H1 (cell line): ENCODE results near the gene TMEM82.

Experiments
- BRCA1 ChIP-seq: IDR thresholded peaks from 2 replicates; pipeline ENCODE4 v1.6.1; 2012; ENCODE audit warnings: low read depth, low read length, improper control_type of control experiment
- CEBPB ChIP-seq: IDR thresholded peaks from 2 replicates; pipeline ENCODE4 v1.6.1; 2012; ENCODE audit warnings: low read depth, low read length
- CHD1 ChIP-seq: IDR thresholded peaks from 2 replicates; pipeline ENCODE4 v1.6.1; 2012; ENCODE audit warnings: low read depth, low read length, improper control_type of control experiment
- EGR1 ChIP-seq: IDR thresholded peaks from 2 replicates; pipeline ENCODE4 v1.6.1; 2011; ENCODE audit warnings: low read depth, low read length, borderline replicate concordance
- EZH2 ChIP-seq: fragments of 200-600 bp; sonication (generic); IDR thresholded peaks from 2 replicates; pipeline ENCODE4 v1.7.1; 2012; ENCODE audit warnings: low read depth, mild to moderate bottlenecking, moderate library complexity, low read length, inconsistent platforms; ENCODE audit not compliant: severe bottlenecking
- JUND ChIP-seq: IDR thresholded peaks from 2 replicates; pipeline ENCODE4 v1.6.1; 2011; ENCODE audit warnings: mild to moderate bottlenecking, improper control_type of control experiment, low read length
- POLR2AphosphoS5 ChIP-seq: IDR thresholded peaks from 2 replicates; pipeline ENCODE4 v1.6.1; 2011; ENCODE audit warnings: low read depth, low read length
- RNF2 ChIP-seq: fragments of 200-900, 300-1000 bp; sonication (generic); IDR thresholded peaks from 2 replicates; pipeline ENCODE4 v1.7.1; 2016; ENCODE audit warnings: borderline replicate concordance, low read depth, mild to moderate bottlenecking, antibody characterized with exemption, low read length; ENCODE audit not compliant: poor library complexity, severe bottlenecking; ENCODE audit errors: missing control alignments
- SP1 ChIP-seq: IDR thresholded peaks from 2 replicates; pipeline ENCODE4 v1.6.1; 2011; ENCODE audit warnings: low read depth, low read length
- SUZ12 ChIP-seq: fragments of 200-600 bp; sonication (generic); IDR thresholded peaks from 2 replicates; pipeline ENCODE4 v1.6.1; 2012; ENCODE audit warnings: mild to moderate bottlenecking, inconsistent platforms, low read length, moderate library complexity, mixed read lengths
- TF ChIP-seq, protein P1 (sequence below), 3 experiments: IDR thresholded peaks; 1 replicate in 2 of 3; 2 replicates in 1 of 3; pipeline versions ENCODE4 v1.5.1 to v1.6.1; 2011; ENCODE audit warnings: low read length in 3 of 3, mild to moderate bottlenecking in 3 of 3, inconsistent platforms in 2 of 3, low read depth in 1 of 3, moderate library complexity in 1 of 3; ENCODE audit not compliant: insufficient read depth in 1 of 3; ENCODE audit errors: control extremely low read depth in 1 of 3

GRCh38 chr1:15705184-15705566, 37.1 kb upstream of the TMEM82 start:
- no peak for TF ChIP-seq JUND
- TF ChIP-seq POLR2AphosphoS5 = no peak
- TF ChIP-seq, protein P1, sequence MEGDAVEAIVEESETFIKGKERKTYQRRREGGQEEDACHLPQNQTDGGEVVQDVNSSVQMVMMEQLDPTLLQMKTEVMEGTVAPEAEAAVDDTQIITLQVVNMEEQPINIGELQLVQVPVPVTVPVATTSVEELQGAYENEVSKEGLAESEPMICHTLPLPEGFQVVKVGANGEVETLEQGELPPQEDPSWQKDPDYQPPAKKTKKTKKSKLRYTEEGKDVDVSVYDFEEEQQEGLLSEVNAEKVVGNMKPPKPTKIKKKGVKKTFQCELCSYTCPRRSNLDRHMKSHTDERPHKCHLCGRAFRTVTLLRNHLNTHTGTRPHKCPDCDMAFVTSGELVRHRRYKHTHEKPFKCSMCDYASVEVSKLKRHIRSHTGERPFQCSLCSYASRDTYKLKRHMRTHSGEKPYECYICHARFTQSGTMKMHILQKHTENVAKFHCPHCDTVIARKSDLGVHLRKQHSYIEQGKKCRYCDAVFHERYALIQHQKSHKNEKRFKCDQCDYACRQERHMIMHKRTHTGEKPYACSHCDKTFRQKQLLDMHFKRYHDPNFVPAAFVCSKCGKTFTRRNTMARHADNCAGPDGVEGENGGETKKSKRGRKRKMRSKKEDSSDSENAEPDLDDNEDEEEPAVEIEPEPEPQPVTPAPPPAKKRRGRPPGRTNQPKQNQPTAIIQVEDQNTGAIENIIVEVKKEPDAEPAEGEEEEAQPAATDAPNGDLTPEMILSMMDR (IDR thresholded peaks at IDR 0.05; ENCODE audit: control extremely low read depth in 1 of 3, insufficient read depth in 1 of 3, low read depth in 1 of 3, low read length in 3 of 3) = no peak
- no peak for TF ChIP-seq EZH2
- TF ChIP-seq SUZ12 = no peak
- no peak for TF ChIP-seq CEBPB
- no peak for TF ChIP-seq BRCA1
- no peak for TF ChIP-seq EGR1
- no peak for TF ChIP-seq RNF2
- TF ChIP-seq SP1 = no peak
- TF ChIP-seq CHD1 = no peak
